ENCODE data around the gene TMEM201.

Gene TMEM201

GRCh38 chr1:9575486-9575885 is 13.2 kb upstream of the TMEM201 start:
- H3K27ac Mint-ChIP-seq: no peak overlapping the region
- no peak for TF ChIP-seq CTCF (IDR thresholded peaks at IDR 0.05; ENCODE audit: unreplicated experiment in 3 of 3)
- H3K9me3 Mint-ChIP-seq: no peaks in the 10 kb centered on the region
- H3K4me1 Mint-ChIP-seq: peaks cover 31% of the 10 kb centered on the region
- H3K27me3 Mint-ChIP-seq (ENCODE audit: low read depth): no peaks in the 10 kb centered on the region
- H3K36me3 Mint-ChIP-seq (ENCODE audit: low read depth): peaks cover 32% of the 10 kb centered on the region
- no peak overlapping the region for H3K4me3 Mint-ChIP-seq

GRCh38 chr1:9576903-9577302 is 11.8 kb upstream of the TMEM201 start:
- no peak overlapping the region for H3K27ac Mint-ChIP-seq
- TF ChIP-seq CTCF (IDR thresholded peaks at IDR 0.05; ENCODE audit: unreplicated experiment in 3 of 3): no peak
- H3K9me3 Mint-ChIP-seq: no peaks in the 10 kb centered on the region
- H3K27me3 Mint-ChIP-seq (ENCODE audit: low read depth): no peaks in the 10 kb centered on the region
- no peak overlapping the region for H3K4me3 Mint-ChIP-seq
- H3K4me1 Mint-ChIP-seq: peaks cover 31% of the 10 kb centered on the region
- H3K36me3 Mint-ChIP-seq (ENCODE audit: low read depth): peaks cover 34% of the 10 kb centered on the region

- no peak overlapping the region for H3K27ac Mint-ChIP-seq
- peaks cover 31% of the 10 kb centered on the region for H3K4me1 Mint-ChIP-seq
- no peak overlapping the region for H3K4me3 Mint-ChIP-seq
- H3K27me3 Mint-ChIP-seq (ENCODE audit: low read depth): no peaks in the 10 kb centered on the region
- H3K36me3 Mint-ChIP-seq (ENCODE audit: low read depth): peaks cover 39% of the 10 kb centered on the region
- TF ChIP-seq CTCF (IDR thresholded peaks at IDR 0.05; ENCODE audit: unreplicated experiment in 3 of 3): no peak
- H3K9me3 Mint-ChIP-seq: no peaks in the 10 kb centered on the region
Observed at GRCh38 chr1:9577423-9577822, 11.3 kb upstream of the TMEM201 start.

GRCh38 chr1:9580942-9581341 is 7.8 kb upstream of the TMEM201 start:
- H3K4me3 Mint-ChIP-seq: peak overlapping the region in 1 of 3 experiments; percentile 19
- H3K27me3 Mint-ChIP-seq (ENCODE audit: low read depth): no peaks in the 10 kb centered on the region
- no peaks in the 10 kb centered on the region for H3K9me3 Mint-ChIP-seq
- peaks cover 26% of the 10 kb centered on the region for H3K4me1 Mint-ChIP-seq
- peaks cover 41% of the 10 kb centered on the region for H3K36me3 Mint-ChIP-seq (ENCODE audit: low read depth)
- H3K27ac Mint-ChIP-seq: peak overlapping the region in 1 of 3 experiments; percentile 56
- TF ChIP-seq CTCF (IDR thresholded peaks at IDR 0.05; ENCODE audit: unreplicated experiment in 3 of 3): no peak

GRCh38 chr1:9586147-9586766 is 2.5 kb upstream of the TMEM201 start:
- TF ChIP-seq CTCF (IDR thresholded peaks at IDR 0.05; ENCODE audit: unreplicated experiment in 3 of 3): no peak
- Mint-ChIP-seq H3K4me1 (peaks cover 17% of the 10 kb centered on the region), H3K27ac (no peak overlapping the region), H3K36me3 (ENCODE audit: low read depth) (peaks cover 12% of the 10 kb centered on the region), H3K4me3 (no peak overlapping the region), H3K9me3 (no peaks in the 10 kb centered on the region), H3K27me3 (ENCODE audit: low read depth) (no peaks in the 10 kb centered on the region)

- no peaks in the 10 kb centered on the region for H3K9me3 Mint-ChIP-seq
- no peak for TF ChIP-seq CTCF (IDR thresholded peaks at IDR 0.05; ENCODE audit: unreplicated experiment in 3 of 3)
- no peaks in the 10 kb centered on the region for H3K36me3 Mint-ChIP-seq (ENCODE audit: low read depth)
- H3K4me3 Mint-ChIP-seq: peak overlapping the region; percentile 86 to 94 (median 93)
- H3K4me1 Mint-ChIP-seq: peaks cover 37% of the 10 kb centered on the region
- H3K27me3 Mint-ChIP-seq (ENCODE audit: low read depth): no peaks in the 10 kb centered on the region
- peak overlapping the region in 1 of 3 experiments; percentile 69 for H3K27ac Mint-ChIP-seq
Observed at GRCh38 chr1:9589144-9589718, 520 bp downstream of the TMEM201 start.
